Anterior cingulate cortex (tissue), 58 donors: Measurements from ENCODE around the gene MAGEB16.

ENCODE experiments used
- DNase-seq, 58 donors: peaks; one replicate each; lab custom pipeline; 2025; lab: John Stamatoyannopoulos, UW

Gene MAGEB16

DNA sequence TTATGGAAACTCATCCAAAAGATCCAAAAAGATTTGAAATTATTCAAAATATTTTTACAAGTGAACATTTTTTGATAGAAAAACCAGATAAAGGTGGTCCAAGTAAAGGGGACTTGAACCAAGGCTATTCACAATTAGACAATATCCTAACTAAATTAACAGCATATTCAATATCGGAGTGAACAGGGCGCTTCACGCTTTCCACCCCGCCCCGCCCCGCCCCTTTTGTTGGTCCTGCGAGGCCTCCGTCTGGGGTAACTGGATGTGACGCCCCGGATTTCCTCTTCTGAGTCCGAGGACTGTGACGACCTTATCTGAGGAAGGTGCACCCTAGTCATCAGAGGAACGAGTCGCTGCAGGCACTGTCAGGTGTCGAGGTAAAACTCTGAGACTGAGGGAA, at the start of gene MAGEB16:
Gene MAGEB16, plus strand, starts transcription at position 301 of the 400 bp plus-strand sequence. CDS start 3,855 bp downstream, outside the sequence.
- DNase-seq, result no peak

DNA sequence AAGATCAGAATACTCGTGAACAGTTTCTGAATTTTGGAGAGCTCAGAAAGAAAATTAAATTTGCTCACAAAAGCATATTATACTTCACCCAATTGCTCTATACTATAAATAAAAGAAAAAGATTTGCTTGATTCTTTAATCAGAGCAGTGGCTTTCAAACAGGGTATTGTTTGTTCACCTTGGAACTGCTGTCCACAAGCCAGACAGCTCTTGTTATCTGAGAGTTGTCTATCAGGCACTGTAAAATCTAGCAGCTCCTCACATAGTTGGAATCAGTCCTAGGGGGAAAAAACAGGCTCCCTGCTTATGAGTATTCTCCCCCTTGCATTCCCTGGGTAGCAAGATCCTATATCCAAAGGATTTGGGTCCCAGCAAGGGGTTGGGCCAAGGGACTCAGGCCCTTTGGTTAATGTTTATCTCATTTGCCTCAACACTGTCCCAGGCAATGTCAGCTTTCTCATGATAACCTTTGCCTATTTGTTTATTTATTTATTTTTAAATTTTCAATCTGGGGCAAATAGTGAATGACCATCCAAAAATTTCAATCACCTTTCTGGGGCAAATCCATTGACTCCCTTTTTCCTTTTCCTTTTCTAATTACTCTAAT, 24.1 kb upstream of the MAGEB16 start:
- no peak for DNase-seq

DNA sequence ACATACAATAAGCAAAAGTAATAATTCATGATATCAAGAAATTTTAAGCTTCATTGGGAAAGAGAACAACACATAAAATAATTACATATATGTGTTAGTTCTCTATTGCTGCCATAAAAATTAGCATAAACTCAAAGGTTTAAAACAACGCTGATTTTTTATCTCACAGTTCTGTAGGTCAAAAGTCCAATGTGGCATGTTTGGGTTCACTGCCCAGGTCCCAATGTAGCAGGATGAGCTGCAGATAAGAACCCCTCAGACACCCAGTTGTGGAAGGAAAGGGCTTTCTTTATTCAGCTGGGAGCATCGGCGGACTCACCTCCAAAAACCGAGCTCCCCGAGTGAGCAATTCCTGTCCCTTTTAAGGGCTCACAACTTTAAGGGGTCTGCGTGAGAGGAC, 13.1 kb upstream of the MAGEB16 start:
- DNase-seq, result no peak

GRCh38 chrX:35786271-35786670, 11.9 kb upstream of the MAGEB16 start:
- DNase-seq, result no peak

DNA sequence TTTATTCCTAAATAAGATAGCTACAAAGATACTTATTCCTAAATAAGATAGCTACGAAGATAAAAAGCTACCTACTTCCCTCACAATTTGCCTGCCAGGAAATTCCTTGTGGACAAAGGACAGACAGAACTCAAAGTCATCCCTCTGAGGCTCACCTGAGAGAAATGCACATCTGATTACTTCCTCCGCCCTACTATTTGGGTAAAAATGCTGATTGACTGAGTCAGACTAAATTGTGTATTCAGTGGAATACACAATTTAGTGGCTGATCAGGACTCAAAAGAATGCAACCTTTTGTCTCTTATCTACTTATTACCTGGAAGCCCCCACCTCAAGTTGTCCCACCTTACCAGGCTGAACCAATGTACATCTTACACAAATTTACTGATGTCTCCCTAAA, 10.3 kb upstream of the MAGEB16 start:
- DNase-seq, result no peak

DNA sequence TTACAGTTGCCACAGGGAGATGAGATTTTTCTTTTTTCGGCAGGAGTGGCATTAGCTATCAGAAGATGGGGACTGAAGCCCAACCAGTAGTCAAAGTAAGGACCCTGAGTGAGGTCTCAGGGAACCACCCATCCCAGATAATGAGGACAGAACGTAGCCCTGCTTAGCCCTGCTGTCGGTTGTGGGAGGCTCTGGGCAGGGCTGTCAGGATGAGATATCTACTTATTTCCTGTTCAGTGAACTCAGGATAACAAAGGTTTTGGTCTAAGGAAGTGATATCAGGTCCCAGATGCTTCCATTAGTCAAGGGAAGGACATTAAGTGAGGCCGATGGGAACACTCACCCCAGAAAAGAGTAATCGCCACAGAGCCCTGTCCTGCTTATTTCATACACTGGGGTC, 2.3 kb downstream of the MAGEB16 start:
- DNase-seq, result no peak

GRCh38 chrX:35809781-35810180, 11.6 kb downstream of the MAGEB16 start:
- DNase-seq, result no peak

GRCh38 chrX:35819241-35819640, 21.1 kb downstream of the MAGEB16 start:
- no peak for DNase-seq

GRCh38 chrX:35826503-35826902, 28.4 kb downstream of the MAGEB16 start:
- no peak for DNase-seq

- no peak for DNase-seq
Observed at GRCh38 chrX:35829501-35829900, 31.4 kb downstream of the MAGEB16 start.

DNA sequence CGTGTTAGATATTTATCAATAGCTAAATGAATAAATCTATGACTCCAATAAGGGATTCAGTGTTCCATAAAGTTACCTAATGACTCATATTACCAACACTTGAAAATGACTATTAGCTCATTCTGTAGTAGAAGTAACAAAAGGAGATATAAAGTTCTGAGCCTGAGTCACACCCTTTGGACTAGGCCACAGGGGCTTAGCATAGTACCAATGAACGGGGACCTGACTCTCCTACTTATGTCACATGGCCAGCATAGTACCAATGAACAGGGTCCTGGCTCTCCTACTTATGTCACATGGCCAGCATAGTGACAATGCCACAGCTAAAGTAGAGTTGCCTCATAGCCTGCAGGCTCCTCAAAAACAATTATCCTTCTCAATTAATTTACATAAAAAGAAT, 43.7 kb downstream of the MAGEB16 start:
- DNase-seq, result no peak

GRCh38 chrX:35842674-35843073, 44.5 kb downstream of the MAGEB16 start:
- DNase-seq, result peak in 1 of 58 donors; percentile 2

DNA sequence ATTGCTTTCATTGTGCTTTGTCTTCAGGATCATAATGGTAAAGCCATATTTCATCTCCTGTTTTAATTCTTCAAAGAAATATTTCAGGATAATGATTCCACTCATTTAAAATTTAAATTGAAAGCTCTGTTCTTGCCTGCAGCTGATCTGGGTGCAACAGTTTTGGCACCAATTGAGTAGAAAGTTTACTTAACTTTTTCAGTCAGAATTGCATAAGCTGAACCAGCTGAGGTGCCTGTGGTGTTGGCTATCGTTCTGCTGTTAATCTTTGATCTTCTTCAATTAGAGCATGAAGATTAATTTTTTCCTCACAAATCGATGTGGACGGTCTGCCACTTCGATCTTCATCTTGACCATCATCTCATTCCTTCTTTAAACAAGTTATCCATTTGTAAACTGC, 49.6 kb downstream of the MAGEB16 start:
- DNase-seq, result no peak
